GM19455 (cell line): ENCODE measurements around the gene TENM3.

Experiments
- ATAC-seq: cut with Tn5 transposase; IDR thresholded peaks from one replicate; pipeline ENCODE4 v1.9.1; 2021; ENCODE audit not compliant: unreplicated experiment

Gene TENM3

GRCh38 chr4:182549356-182549755, 306.2 kb downstream of the TENM3 start:
- ATAC-seq: no peak

GRCh38 chr4:182552948-182553347, 309.7 kb downstream of the TENM3 start:
- no peak for ATAC-seq

GRCh38 chr4:182553653-182554052, 310.5 kb downstream of the TENM3 start:
- ATAC-seq: no peak

GRCh38 chr4:182554736-182555135, 311.5 kb downstream of the TENM3 start:
- no peak for ATAC-seq

GRCh38 chr4:182555997-182556418, 312.8 kb downstream of the TENM3 start:
- ATAC-seq: no peak

- no peak for ATAC-seq
Measured at GRCh38 chr4:182556580-182556979, 313.4 kb downstream of the TENM3 start.

GRCh38 chr4:182560358-182560757, 317.2 kb downstream of the TENM3 start:
- ATAC-seq: no peak

- no peak for ATAC-seq
Measured at GRCh38 chr4:182562350-182562749, 319.1 kb downstream of the TENM3 start.

GRCh38 chr4:182564724-182565369, 321.6 kb downstream of the TENM3 start:
- no peak for ATAC-seq

- ATAC-seq: no peak
Measured at GRCh38 chr4:182567119-182567518, 323.9 kb downstream of the TENM3 start.

- ATAC-seq: no peak
Measured at GRCh38 chr4:182569561-182569960, 326.4 kb downstream of the TENM3 start.

GRCh38 chr4:182574706-182575105, 331.5 kb downstream of the TENM3 start:
- no peak for ATAC-seq

- ATAC-seq: no peak
Measured at GRCh38 chr4:182575225-182575624, 332.0 kb downstream of the TENM3 start.

- ATAC-seq: no peak
Measured at GRCh38 chr4:182576601-182577289, 333.5 kb downstream of the TENM3 start.

- ATAC-seq: no peak
Measured at GRCh38 chr4:182577411-182577810, 334.2 kb downstream of the TENM3 start.

GRCh38 chr4:182578402-182578801, 335.2 kb downstream of the TENM3 start:
- no peak for ATAC-seq

GRCh38 chr4:182582245-182582644, 339.0 kb downstream of the TENM3 start:
- no peak for ATAC-seq

GRCh38 chr4:182583703-182584415, 340.7 kb downstream of the TENM3 start:
- no peak for ATAC-seq

- no peak for ATAC-seq
Measured at GRCh38 chr4:182585321-182585720, 342.1 kb downstream of the TENM3 start.

GRCh38 chr4:182589100-182589499, 345.9 kb downstream of the TENM3 start:
- ATAC-seq: no peak

- ATAC-seq: no peak
Measured at GRCh38 chr4:182593402-182593801, 350.2 kb downstream of the TENM3 start.

- no peak for ATAC-seq
Measured at GRCh38 chr4:182593864-182594263, 350.7 kb downstream of the TENM3 start.
